SU-DHL-6 (cell line): ENCODE results near the gene VGLL3.

Source experiments
- CTCF ChIP-seq: fragments of 200-600 bp; sonication (generic); IDR thresholded peaks from one replicate; pipeline ENCODE4 v1.5.1; 2017; ENCODE audit warnings: antibody characterized with exemption, mild to moderate bottlenecking, low read length, moderate library complexity; ENCODE audit not compliant: insufficient read depth, poor library complexity, severe bottlenecking
- EZH2phosphoT487 ChIP-seq: fragments of 200-600 bp; sonication (generic), shearing (Covaris generic); conservative IDR thresholded peaks from 2 replicates; pipeline ENCODE4 v1.6.1; 2018; ENCODE audit warnings: mild to moderate bottlenecking, antibody characterized with exemption, low read length, moderate library complexity, mixed read lengths

- TF ChIP-seq CTCF: no peak
- TF ChIP-seq EZH2phosphoT487: no peak
These were observed 3.6 kb downstream of the VGLL3 start for GRCh38 chr3:86987421-86987715.
